ENCODE data around the gene ZNF445. TPM values are rescaled to one million over a fixed set of nuclear protein-coding genes. Genes with fewer than 3 reads are reported as not detected.

ZNF445 gene
- total RNA-seq = 2.5 and 4.5 TPM in 2 replicates

DNA sequence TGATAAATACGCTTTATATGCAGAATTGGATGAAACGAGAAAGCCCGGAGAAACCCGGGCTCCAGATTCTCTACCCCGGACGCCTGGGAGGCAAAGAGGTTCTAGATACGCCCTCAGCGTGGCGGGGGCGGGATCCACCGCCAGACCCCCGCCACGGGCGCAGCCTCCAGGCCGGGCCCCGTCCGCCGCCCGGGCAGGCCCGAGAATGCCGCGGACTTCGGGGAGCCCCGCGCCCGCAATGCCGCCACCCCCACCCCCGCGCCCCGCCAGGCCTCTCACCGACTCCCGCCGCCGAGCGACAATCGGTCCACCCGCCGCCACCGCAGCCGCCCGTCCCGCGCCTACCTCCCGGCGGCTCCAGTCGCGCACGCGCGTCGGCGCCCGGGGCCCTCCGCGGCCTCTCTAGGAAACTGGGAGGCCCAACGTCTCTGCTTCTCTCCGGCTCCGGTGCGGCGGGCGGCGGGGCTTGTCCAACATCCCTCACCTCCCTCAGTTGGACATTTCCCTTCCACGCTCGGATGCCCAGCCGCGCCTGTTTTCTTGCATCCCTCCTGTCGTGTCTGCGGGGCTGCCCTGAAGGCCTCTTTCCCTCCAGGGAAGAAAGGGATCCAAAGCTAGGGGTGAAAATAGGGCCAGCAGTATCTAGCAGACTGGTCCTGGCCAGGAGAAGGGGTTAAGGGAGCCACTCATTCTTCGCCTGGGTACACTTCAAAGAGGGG, at the start of gene ZNF445:
Gene ZNF445 (minus strand): TSS at position 359 of the 719 bp plus-strand sequence. CDS start 22,121 bp downstream, outside the sequence.

Other genes with a start within 250 kb of the ZNF445 start
- not detected in 2 replicates for gene TOPAZ1, start 235.8 kb downstream of the ZNF445 start, total RNA-seq
- gene TCAIM, start 138.9 kb downstream of the ZNF445 start, total RNA-seq = 16.1 and 16.4 TPM in 2 replicates
- 5.8 and 7.0 TPM in 2 replicates for gene ZKSCAN7, start 77.5 kb upstream of the ZNF445 start, total RNA-seq
- 0.32 and 0.90 TPM in 2 replicates for gene ZNF660, start 107.3 kb upstream of the ZNF445 start, total RNA-seq
- gene ZNF197, start 147.4 kb upstream of the ZNF445 start, total RNA-seq = 10.5 and 10.8 TPM in 2 replicates
- 7.3 and 9.9 TPM in 2 replicates for gene ZNF35, start 171.1 kb upstream of the ZNF445 start, total RNA-seq
- 3.6 and 5.4 TPM in 2 replicates for gene ZNF502, start 235.0 kb upstream of the ZNF445 start, total RNA-seq

All from cardiac atrium fibroblast (primary cell).